NCI-H69 (cell line): Measurements from ENCODE around the gene UBXN4.
"Not testable (repeated sequence)": the region's sequence is repeated elsewhere in the genome, so short reads cannot be mapped to it uniquely, and the experiment has no call there.

Experiments
- DNase-seq: peaks from one replicate; lab custom pipeline; 2025; lab: John Stamatoyannopoulos, UW

Gene UBXN4

GRCh38 chr2:135741395-135742324, at the start of gene UBXN4:
Gene UBXN4 (plus strand): TSS chr2:135741855. CDS start chr2:135741930, 75 bp downstream.
- DNase-seq: peak; percentile 97

GRCh38 chr2:135694711-135695110, 46.9 kb upstream of the UBXN4 start:
- no peak for DNase-seq

GRCh38 chr2:135698838-135699237, 42.8 kb upstream of the UBXN4 start:
- no peak for DNase-seq

DNA sequence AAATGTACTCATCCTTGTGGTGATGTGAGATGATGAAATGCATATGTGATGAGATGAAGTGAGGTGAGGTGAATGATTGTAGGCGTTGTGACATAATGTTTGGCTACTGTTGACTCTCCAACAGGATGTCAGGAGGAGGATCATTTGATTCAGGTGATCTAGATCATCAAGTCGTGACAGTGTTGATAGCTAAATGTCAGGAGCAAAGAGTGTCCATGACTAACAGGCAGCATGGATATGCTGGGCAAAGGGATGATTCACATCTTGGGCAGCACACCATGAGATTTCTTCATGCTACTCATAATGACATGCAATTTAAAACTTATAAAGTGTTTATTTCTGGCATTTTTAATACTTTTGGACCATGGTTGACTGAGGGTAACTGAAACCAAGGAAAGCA, 40.2 kb upstream of the UBXN4 start:
- DNase-seq: no peak

GRCh38 chr2:135703300-135703699, 38.4 kb upstream of the UBXN4 start:
- DNase-seq: no peak

DNA sequence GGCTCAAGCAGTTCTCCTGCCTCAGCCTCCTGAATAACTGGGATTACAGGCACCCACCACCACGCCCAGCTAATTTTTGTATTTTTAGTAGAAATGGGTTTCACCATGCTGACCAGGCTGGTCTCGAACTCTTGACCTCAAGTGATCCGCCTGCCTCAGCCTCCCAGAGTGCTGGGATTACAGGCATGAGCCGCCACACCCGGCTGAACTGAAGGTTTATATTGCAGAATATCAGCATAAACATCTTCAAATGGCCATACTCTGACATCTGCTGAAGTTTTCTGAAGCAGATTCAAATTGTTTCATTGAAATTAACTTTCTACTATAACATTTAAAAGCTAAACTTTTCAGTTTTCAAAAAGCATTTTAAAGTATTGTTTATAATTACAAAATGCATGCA, 37.6 kb upstream of the UBXN4 start:
- not testable (repeated sequence) for DNase-seq

- no peak for DNase-seq
Observed at GRCh38 chr2:135708159-135708558, 33.5 kb upstream of the UBXN4 start.

GRCh38 chr2:135709992-135710391, 31.7 kb upstream of the UBXN4 start:
- DNase-seq: peak; percentile 39

- not testable (repeated sequence) for DNase-seq
Observed at GRCh38 chr2:135715086-135715485, 26.6 kb upstream of the UBXN4 start.

GRCh38 chr2:135728064-135728743, 13.5 kb upstream of the UBXN4 start:
- no peak for DNase-seq

GRCh38 chr2:135732561-135732960, 9.1 kb upstream of the UBXN4 start:
- DNase-seq: no peak

- DNase-seq: no peak
Observed at GRCh38 chr2:135733045-135733444, 8.6 kb upstream of the UBXN4 start.

DNA sequence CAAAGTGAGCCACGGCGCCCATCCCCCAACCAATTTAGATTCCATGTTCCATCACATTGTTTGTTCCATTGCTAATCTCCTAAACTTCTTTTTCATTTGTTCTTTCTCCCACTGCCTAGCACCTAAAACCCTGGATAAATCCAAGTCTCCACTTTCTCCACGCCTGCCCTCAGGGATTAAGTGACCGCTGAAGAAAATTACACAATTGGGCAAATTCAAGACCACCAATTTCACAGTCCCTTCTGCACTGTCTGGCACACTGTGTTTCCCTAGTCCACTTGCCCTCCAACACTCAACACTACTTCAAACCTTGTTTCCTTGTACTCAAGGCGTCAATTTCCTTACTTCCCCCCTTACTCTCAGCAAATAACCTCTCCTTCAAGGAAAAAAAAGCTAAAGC, 5.1 kb upstream of the UBXN4 start:
- no peak for DNase-seq

- no peak for DNase-seq
Observed at GRCh38 chr2:135740206-135740605, 1.4 kb upstream of the UBXN4 start.

GRCh38 chr2:135741043-135741394, 636 bp upstream of the UBXN4 start:
- no peak for DNase-seq

DNA sequence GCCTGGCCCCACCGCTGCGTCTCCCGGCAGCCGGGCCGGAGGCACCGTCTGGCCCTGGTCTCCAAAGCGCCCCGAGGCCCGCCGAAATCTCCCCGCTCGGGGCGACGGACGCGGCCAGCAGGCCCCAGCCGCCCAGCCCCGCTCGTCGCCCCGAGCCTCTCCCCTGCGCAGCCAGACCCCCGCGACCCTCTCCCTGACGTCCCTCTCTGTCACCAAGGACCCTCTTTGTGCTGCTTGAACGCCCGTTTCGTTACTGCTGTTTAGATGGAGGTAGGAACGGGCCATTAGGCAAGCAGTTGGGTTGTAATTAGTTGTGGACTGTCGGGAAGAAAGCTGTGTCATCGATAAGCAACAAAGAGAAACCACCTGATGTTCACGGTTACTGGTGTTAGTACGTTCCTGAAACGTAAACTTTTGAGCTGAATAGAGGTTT, 686 bp downstream of the UBXN4 start:
- DNase-seq: peak; percentile 69

- DNase-seq: no peak
Observed at GRCh38 chr2:135743860-135744259, 2.2 kb downstream of the UBXN4 start.

DNA sequence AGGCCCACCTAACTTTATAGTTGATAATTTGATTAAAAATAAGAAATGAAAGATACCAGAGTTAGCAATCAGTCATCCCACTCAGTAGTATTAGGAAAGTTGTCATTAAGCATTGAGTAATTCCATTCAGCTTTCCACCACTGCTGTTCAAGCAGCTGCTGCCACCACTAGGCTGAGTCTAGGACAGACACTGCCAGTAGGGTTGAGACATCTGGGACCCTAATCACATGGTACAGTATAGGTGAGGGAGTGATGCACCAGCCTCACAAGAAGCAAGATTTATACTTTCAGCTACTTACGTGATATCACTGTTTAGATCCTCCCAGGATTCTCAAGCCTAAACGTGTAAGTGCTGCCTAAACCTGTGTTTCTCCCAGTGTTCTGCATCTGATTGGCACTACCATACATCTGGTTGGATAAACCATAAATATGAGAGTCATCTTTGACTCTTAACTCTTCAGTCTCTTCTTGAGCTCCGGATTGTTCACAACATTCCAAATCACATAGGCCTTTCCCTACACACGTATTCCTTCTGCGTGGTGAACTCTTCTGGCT, 3.2 kb downstream of the UBXN4 start:
- peak; percentile 32 for DNase-seq

DNA sequence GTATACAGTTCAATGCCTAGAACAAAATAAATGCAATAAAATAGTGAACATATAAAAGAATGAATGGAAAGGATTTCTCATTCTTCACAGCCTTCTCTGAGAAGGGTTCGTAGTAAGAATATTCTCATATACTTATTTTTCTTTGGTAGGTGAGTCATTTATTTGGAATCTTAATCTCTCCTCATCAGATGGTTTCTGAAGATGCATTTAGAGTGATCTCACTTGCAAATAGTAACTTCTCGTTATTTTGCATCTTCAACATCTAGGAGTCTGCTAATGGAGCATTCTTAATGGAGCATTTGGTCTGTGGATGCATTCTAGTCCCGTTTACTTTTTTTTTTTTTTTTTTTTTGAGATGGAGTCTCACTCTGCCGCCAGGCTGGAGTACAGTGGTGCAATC, 3.9 kb downstream of the UBXN4 start:
- DNase-seq: no peak

- no peak for DNase-seq
Observed at GRCh38 chr2:135755573-135755972, 13.9 kb downstream of the UBXN4 start.

DNA sequence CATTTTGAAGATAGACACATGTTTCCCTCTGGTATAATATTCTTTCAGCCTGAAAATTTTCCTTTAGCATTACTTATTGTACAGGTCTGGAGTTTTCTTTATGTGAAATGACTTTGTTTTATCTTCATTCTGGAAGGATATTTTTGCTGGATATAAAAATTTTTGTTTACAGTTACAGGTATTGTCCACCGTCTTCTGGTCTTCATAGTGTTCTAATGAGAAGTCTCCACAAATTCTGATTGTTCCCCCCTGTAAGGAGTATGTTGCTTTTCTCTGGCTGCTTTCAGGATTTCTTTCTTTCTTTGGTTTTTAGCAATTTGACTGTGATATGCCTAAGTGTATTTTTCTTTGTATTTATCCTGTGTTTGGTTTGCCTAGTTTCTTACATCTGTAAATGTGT, 15.0 kb downstream of the UBXN4 start:
- DNase-seq: no peak

- DNase-seq: peak; percentile 9
Observed at GRCh38 chr2:135762022-135762421, 20.4 kb downstream of the UBXN4 start.

DNA sequence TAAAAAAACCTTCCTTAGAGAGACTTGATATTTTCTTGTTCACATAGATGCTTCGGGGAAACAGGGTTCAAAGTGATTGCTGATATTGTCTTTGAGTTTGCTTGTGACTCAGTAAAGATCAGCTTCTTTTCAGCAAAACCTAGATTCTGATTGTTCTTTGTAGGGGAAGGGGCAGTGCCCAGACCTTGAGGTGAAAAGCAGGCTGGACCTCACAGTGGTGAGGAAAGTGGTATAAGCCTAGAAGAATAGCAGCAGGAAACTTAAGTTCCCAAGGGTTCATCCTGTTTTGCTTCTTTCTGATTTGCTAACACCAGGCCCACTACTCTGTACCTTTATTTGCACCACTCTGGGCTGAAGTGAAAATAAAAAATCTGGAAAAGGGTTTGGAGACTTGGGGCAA, 20.9 kb downstream of the UBXN4 start:
- no peak for DNase-seq
